Measurements from ENCODE around the gene JADE1. TPM values are rescaled to one million over a fixed set of nuclear protein-coding genes. Genes with fewer than 3 reads are reported as not detected.

Gene JADE1
- total and polyA plus RNA-seq, 9 of the 15 experiments (the other 6 are each of a cell fraction or from before 2014, with no cell fraction given) = 8.3 to 37.9 (median 24.4) TPM

DNA sequence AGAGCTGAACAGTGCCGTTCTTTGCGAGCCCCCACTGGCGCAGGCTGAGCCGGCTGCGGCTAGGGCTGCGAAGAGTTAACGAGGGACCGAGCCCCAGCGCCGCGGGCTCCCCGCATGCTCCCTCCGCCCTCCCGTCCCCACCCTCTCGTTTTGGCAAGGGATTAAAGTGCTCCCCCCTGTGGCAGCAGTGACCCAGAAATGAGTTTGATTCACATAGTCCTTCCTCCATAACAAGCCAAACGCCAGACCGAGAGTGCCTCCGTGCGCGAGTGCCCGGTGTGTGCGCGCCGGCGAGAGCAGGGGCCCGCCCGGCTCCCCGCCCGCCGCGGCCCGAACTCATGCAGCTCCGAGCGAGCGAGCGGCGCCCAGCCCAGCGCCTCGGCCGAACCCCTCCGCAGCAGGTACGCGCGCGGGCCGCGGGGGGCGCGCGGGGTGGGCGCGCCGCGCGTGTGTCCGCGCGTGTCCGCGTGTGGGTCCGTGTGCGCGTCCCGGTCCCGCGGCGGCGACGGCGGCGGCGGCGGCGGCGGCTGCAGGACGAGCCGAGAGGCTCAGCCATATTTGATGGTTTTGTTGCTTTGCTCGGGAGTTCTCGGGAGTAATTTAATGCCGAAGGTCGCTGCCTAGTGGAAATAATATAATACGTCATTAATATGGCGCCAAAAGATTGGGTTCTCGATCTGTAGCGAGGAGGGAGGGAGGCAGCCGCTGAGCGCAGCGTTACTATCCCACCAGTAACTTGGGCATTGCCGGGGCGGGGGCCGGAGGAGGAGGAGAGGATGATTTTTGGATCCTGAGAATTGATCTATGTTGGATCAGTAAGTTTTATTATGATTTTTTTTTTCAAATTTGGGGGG lies at the start of gene JADE1 (continued):
- TF ChIP-seq ZBTB34 (CRISPR knock-in tag; IDR thresholded peaks at IDR 0.05) (no peak), NR3C1 (CRISPR knock-in tag; IDR thresholded peaks at IDR 0.05) (no peak), NFYB (IDR thresholded peaks at IDR 0.05; ENCODE audit: extremely low read depth, insufficient read length) (no peak), KDM5B (IDR thresholded peaks at IDR 0.05; ENCODE audit: insufficient replicate concordance, low read depth, low read length) (no peak), WHSC1 (IDR thresholded peaks at IDR 0.05; ENCODE audit: low read length) (no peak), FOXK2 (conservative IDR thresholded peaks at IDR 0.05 in 1 of 2, IDR thresholded peaks at IDR 0.05 in 1 of 2; ENCODE audit: low read depth in 2 of 2) (no peak), ASH1L (IDR thresholded peaks at IDR 0.05; ENCODE audit: borderline replicate concordance, low read depth, partially characterized antibody) (no peak), SAFB (IDR thresholded peaks at IDR 0.05; ENCODE audit: borderline replicate concordance, low read depth, low read length) (peak; percentile 98), GTF2B (IDR thresholded peaks at IDR 0.05; ENCODE audit: extremely low read depth, insufficient read length) (no peak), VEZF1 (CRISPR knock-in tag; IDR thresholded peaks at IDR 0.05) (peak; percentile 99), ZNF197 (CRISPR knock-in tag; IDR thresholded peaks at IDR 0.05; ENCODE audit: low read depth) (peak; percentile 69; the same call in 1 of the 2 replicates), PPARD (CRISPR knock-in tag; IDR thresholded peaks at IDR 0.05) (no peak), EP400 (IDR thresholded peaks at IDR 0.05) (peak; percentile 50; the same call in 1 of the 2 replicates), BHLHE40 (IDR thresholded peaks at IDR 0.05; ENCODE audit: low read length) (peak; percentile 68), CCNT2 (IDR thresholded peaks at IDR 0.05; ENCODE audit: borderline replicate concordance, extremely low read depth, insufficient read length, low read depth, low read length) (peak; percentile 80), E2F8 (IDR thresholded peaks at IDR 0.05; ENCODE audit: low read depth, partially characterized antibody) (no peak), TAF7 (tag; IDR thresholded peaks at IDR 0.05) (peak; percentile 55; the same call in 1 of the 2 replicates)
- TF ChIP-seq, protein P1, sequence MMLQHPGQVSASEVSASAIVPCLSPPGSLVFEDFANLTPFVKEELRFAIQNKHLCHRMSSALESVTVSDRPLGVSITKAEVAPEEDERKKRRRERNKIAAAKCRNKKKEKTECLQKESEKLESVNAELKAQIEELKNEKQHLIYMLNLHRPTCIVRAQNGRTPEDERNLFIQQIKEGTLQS (IDR thresholded peaks at IDR 0.05) = no peak
- TF ChIP-seq, protein P1 (CRISPR knock-in tag; conservative IDR thresholded peaks at IDR 0.05) = no peak

Data from K562 (cell line).